ENCODE results near the gene OR6J1. TPM values are rescaled to one million over a fixed set of nuclear protein-coding genes. Genes with fewer than 3 reads are reported as not detected.

Gene OR6J1
- total RNA-seq, 2 donors from 2014 or later: not detected

GRCh38 chr14:22601996-22602395, 42.2 kb downstream of the OR6J1 start:
- Histone ChIP-seq H3K36me3 (peaks cover 6 to 17% of the 10 kb centered on the region in 2 donors), H3K9me3 (no peaks in the 10 kb centered on the region), H3K4me3 (no peak overlapping the region), H3K4me1 (replicated peaks) (no peaks in the 10 kb centered on the region), H3K27ac (no peak overlapping the region), H3K27me3 (replicated peaks; ENCODE audit: insufficient read depth) (no peaks in the 10 kb centered on the region)
- DNase-seq (ENCODE audit: low spot score): no peak
- intact Hi-C loops (cut with DNase I): no loop called here
- WGBS: 96% methylated on average over 5 of the region's 5 CpGs
- TF ChIP-seq POLR2AphosphoS5 (IDR thresholded peaks at IDR 0.05) (no peak), POLR2A (IDR thresholded peaks at IDR 0.05) (no peak), CTCF (IDR thresholded peaks at IDR 0.05) (no peak)

- intact Hi-C loops (cut with DNase I): no loop called here
- Histone ChIP-seq H3K4me3 (no peak overlapping the region), H3K36me3 (peaks cover 6 to 12% of the 10 kb centered on the region in 2 donors), H3K9me3 (no peaks in the 10 kb centered on the region), H3K27ac (no peak overlapping the region), H3K27me3 (replicated peaks; ENCODE audit: insufficient read depth) (no peaks in the 10 kb centered on the region), H3K4me1 (replicated peaks) (no peaks in the 10 kb centered on the region)
- DNase-seq (ENCODE audit: low spot score): no peak
- WGBS: 96% methylated on average over 2 of the region's 2 CpGs
- no peak for TF ChIP-seq CTCF (IDR thresholded peaks at IDR 0.05)
- TF ChIP-seq POLR2A (IDR thresholded peaks at IDR 0.05): no peak
- no peak for TF ChIP-seq POLR2AphosphoS5 (IDR thresholded peaks at IDR 0.05)
Measured at GRCh38 chr14:22601456-22601855, 42.7 kb downstream of the OR6J1 start.

GRCh38 chr14:22600027-22600426, 44.1 kb downstream of the OR6J1 start:
- no peaks in the 10 kb centered on the region for H3K4me1 ChIP-seq (replicated peaks)
- H3K4me3 ChIP-seq: no peak overlapping the region
- intact Hi-C loops (cut with DNase I): no loop called here
- no peak for DNase-seq (ENCODE audit: low spot score)
- H3K9me3 ChIP-seq: no peaks in the 10 kb centered on the region
- no peak for TF ChIP-seq POLR2A (IDR thresholded peaks at IDR 0.05)
- TF ChIP-seq POLR2AphosphoS5 (IDR thresholded peaks at IDR 0.05): no peak
- no peak for TF ChIP-seq CTCF (IDR thresholded peaks at IDR 0.05)
- H3K36me3 ChIP-seq: peaks cover 4 to 11% of the 10 kb centered on the region in 2 donors
- H3K27ac ChIP-seq: no peak overlapping the region
- H3K27me3 ChIP-seq (replicated peaks; ENCODE audit: insufficient read depth): no peaks in the 10 kb centered on the region

GRCh38 chr14:22599349-22599748, 44.8 kb downstream of the OR6J1 start:
- TF ChIP-seq POLR2A (IDR thresholded peaks at IDR 0.05): no peak
- TF ChIP-seq POLR2AphosphoS5 (IDR thresholded peaks at IDR 0.05): no peak
- TF ChIP-seq CTCF (IDR thresholded peaks at IDR 0.05): no peak
- peaks cover 4 to 11% of the 10 kb centered on the region in 2 donors for H3K36me3 ChIP-seq
- H3K27me3 ChIP-seq (replicated peaks; ENCODE audit: insufficient read depth): no peaks in the 10 kb centered on the region
- H3K27ac ChIP-seq: peak overlapping the region; percentile 91 to 95
- no peak for DNase-seq (ENCODE audit: low spot score)
- H3K4me1 ChIP-seq (replicated peaks): no peaks in the 10 kb centered on the region
- WGBS: 81% methylated on average over 3 of the region's 3 CpGs
- H3K9me3 ChIP-seq: no peaks in the 10 kb centered on the region
- intact Hi-C loops (cut with DNase I): loop anchor here (10.0 kb wide), 1 partner anchor 165 kb away; the partner anchor contains the start of gene OXA1L
- H3K4me3 ChIP-seq: peak overlapping the region; percentile 70 to 72

GRCh38 chr14:22598896-22599244, 45.3 kb downstream of the OR6J1 start:
- H3K4me1 ChIP-seq (replicated peaks): no peaks in the 10 kb centered on the region
- peak overlapping the region; percentile 70 to 72 for H3K4me3 ChIP-seq
- peak overlapping the region; percentile 91 to 95 for H3K27ac ChIP-seq
- 2% methylated on average over 5 of the region's 5 CpGs for WGBS
- TF ChIP-seq CTCF (IDR thresholded peaks at IDR 0.05) (peak in 3 of 4 experiments; percentile 25 to 57 (median 50)), POLR2A (IDR thresholded peaks at IDR 0.05) (peak; percentile 18), POLR2AphosphoS5 (IDR thresholded peaks at IDR 0.05) (peak; percentile 48)
- no peaks in the 10 kb centered on the region for H3K27me3 ChIP-seq (replicated peaks; ENCODE audit: insufficient read depth)
- DNase-seq (ENCODE audit: low spot score): peak; percentile 67
- no peaks in the 10 kb centered on the region for H3K9me3 ChIP-seq
- peaks cover 4 to 7% of the 10 kb centered on the region in 2 donors for H3K36me3 ChIP-seq
- intact Hi-C loops (cut with DNase I): loop anchor here (10.0 kb wide), 1 partner anchor 166 kb away; the partner anchor contains the start of gene OXA1L
